Islet of Langerhans (tissue), 1 donor: ENCODE measurements around the gene PFDN5.

Experiments
- FAIRE-seq: peaks from one replicate; lab custom pipeline; 2011; peaks lifted over from hg19 to GRCh38; lab: Jason Lieb, UNC

The PFDN5 gene

DNA sequence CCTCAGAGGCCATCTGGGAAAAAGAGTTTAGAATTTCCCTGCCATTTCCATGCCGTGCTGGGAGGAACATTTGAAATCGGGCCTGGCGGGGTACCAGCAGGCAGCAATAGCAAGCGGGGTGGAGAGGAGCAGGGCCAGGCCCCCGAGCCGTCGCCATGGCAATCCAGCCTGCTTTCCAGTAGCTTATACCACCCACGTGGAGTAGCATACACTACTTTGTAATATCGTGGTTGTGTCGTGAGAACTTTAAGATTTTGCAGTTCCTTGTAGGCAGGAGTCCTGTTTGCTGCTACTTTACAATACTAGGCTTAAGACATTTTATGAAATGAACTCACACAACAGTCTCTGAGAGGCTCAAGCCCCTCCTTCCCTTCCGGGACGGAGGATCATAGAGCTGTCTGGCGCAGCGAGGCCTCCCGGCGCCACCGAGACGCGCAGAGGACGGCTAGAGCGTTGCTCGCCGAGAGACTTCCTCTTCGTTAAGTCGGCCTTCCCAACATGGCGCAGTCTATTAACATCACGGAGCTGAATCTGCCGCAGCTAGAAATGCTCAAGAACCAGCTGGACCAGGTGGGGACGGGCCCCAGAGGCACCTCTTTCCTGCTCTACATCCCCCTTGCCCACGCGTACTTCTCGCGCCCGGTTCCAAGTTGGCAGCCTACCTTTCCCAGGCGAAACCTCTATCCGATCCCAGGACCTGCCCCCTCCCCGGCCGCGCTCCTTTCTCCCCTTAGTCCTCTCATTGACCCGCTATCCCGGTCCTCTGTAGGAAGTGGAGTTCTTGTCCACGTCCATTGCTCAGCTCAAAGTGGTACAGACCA, at the start of gene PFDN5:
PFDN5 (plus strand) TSS at position 473 of the 821 bp plus-strand sequence; CDS start at position 499, 26 bp downstream.
- FAIRE-seq = peak; percentile 27

DNA sequence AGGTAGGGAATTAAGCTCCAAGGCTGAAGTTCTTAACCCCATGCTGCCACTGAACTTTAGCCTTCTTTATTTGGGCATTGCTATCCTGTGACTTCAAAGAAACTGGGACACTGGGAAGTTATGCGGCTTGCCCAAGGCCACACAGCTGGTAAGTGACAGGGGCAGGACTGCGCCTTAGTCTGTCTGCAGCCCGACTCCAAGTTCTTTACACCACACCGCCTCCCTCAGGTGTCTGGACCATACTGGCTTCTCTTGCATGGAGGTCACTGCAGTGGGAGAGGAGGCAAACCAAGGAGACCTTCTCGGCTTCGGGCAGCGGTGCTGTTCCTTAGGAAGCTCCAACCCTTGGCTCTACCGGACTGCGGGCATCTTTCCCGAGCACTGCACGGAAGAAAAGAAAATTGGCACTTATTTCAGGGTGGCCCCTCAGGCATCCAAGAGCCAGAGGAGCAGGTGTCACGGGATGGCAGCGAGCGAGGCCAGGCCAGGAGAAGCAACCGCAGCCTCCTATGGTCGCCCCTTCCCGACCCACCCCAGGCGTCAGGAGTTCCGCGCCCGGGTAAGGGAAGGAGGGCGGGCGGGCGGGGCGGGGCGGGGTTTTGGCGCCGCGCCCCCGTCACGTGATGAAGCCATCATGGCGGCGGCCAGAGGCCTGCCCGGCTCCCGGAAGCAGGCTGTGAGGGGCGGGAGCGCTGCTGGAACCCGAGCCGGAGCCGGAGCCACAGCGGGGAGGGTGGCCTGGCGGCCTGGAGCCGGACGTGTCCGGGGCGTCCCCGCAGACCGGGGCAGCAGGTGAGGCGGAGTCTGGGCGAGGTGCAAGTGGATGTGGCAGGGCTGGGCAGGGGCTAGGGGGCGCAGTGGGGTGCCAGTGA, 43.6 kb upstream of the PFDN5 start:
- no peak for FAIRE-seq

DNA sequence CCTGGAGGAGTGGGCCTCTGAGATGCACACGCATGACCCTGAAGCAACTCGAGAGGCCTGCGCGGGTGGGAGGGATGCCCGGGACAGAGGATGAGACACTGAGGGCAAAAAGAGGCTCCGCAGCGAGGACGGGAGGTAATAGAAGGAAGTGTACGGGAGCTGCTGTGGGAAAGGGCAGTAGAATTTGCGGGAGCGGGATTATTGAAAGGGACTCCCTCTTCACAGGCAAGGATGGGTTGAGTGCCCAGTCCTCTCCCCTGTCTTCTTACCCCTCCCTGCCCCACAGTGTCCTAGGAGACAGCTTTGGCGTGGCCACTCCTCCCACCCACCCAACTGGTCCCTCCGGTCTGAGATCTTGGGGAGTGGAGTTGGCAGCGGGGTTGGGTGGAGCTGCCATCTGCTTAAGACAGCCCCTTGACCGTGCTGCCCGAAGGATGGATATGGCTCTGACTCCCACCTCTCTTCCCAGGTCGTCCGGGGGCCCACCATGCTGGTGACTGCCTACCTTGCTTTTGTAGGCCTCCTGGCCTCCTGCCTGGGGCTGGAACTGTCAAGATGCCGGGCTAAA, 42.9 kb upstream of the PFDN5 start:
- no peak for FAIRE-seq

DNA sequence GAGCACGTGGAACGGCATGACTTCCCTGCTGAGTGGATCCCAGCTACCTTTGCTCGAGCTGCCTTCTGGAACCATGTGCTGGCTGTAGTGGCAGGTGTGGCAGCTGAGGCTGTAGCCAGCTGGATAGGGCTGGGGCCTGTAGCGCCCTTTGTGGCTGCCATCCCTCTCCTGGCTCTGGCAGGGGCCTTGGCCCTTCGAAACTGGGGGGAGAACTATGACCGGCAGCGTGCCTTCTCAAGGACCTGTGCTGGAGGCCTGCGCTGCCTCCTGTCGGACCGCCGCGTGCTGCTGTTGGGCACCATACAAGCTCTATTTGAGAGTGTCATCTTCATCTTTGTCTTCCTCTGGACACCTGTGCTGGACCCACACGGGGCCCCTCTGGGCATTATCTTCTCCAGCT, 42.0 kb upstream of the PFDN5 start:
- FAIRE-seq = no peak

- no peak for FAIRE-seq
These were observed 40.4 kb upstream of the PFDN5 start for GRCh38 chr12:53254816-53255545.

GRCh38 chr12:53255996-53256395, 39.3 kb upstream of the PFDN5 start:
- no peak for FAIRE-seq

DNA sequence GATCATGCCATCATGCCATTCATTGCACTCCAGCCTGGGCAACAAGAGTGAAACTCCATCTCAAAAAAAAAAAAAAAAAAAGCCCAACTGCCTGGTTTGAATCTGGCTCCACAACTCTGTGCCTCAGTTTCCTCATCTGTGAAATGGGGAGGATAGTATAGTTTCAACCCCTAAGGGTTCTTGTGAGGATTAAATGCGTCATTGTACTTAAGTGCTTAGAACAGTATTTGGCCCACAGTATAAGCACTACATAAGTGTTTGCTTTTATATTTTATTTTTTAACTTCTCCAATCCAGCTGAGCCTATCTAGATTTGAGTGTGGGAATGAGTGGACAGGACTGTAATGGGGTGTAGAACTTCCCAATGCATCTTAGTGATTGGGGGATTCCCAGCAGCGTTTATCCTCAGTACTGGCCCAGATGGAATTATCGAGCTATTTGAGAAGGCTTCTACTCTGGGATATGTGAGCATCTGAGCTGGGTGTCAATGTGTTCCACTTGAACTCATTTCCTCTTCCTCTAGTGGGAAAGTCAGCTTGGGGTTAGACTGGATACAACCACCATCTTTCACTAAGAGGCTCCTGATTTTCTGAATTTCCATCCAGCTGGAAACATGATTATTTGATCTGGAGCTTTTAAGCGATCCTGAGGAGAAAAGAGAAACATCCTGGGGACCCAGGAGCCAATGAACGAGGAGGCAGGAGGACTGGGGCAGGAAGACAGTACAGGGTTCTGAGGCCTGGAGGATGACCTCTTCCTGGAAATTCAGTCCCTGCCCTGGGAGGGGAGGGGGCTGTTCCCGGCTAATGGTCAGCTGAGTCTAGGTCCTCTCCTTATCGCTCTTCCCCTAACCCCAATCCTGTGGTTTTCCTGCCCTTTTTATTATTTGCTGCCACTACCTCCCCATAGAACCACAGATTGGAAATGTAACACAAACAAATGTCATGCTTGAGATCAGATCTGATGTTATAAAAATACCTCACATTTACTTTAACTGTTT, 36.5 kb upstream of the PFDN5 start:
- FAIRE-seq = no peak

DNA sequence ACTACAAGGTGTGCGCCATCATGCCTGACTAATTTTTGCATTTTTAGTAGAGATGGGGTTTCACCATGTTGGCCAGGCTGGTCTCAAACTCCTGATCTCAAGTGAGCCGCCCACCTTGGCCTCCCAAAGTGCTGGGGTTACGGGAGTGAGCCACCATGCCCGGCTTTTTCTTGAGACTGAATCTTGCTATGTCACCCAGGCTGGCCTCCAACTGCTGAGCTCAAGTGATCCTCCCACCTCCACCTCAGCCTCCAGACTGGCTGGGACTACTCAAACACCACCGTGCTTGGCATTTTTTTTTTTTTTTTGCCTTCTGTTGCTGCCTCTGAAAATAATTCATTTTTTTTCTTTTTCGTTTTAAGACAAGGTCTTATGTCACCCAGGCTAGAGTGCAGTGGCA, 35.5 kb upstream of the PFDN5 start:
- no peak for FAIRE-seq

DNA sequence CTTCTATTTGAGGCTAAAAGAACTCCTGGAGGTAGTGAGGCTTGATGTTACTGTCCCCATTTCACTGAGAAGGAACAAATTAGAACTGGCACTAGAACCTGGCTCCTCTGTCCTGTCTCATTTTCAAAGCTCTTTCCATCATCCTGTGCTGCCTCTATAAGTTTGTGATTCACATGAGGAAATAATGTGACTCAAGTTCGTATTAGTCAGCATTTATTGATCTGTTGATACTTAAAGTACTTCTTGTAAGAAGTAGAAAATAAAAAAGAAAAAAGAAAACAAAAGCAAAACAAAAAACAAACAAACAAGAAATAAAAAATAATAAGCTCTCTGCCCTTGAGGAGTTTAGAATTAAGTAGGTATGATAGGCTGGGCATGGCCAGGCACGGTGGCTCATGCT, 29.6 kb upstream of the PFDN5 start:
- FAIRE-seq = no peak

GRCh38 chr12:53267306-53267998, 27.9 kb upstream of the PFDN5 start:
- FAIRE-seq = no peak

DNA sequence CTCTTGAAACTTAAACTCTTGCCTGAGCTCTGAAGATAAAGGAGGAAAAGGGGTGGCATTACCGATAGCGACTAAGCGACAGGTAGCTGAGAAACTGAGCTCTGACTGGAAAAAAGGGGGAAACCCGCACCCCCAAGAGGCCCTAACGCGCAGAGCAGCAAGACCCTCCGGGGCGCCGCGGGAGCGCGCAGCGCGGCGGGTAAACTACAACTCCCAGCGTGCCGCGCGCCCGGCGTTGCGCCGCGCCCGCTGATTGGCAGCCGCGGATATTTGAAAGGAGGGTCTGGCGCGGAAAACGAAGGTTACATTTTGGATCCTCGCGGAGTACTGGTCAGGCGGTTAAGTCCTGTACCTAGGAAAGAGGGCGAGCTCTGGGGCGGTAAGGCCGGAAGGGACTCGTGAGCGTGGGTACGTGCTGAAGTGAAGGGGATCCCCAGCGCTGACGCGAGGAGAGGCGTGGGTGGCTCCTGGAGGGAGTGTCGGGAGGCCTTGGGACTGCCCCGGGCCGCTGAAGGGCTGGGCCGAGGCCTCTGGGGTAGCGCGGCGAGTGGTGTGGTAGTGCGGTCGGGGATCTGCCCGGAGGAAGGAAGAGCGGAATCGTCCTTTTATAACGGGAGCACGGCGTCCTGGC, 27.2 kb upstream of the PFDN5 start, which contains the start of gene ESPL1:
ESPL1 (plus strand) TSS at position 301 of the 631 bp plus-strand sequence. CDS start 468 bp downstream, outside the sequence.
- no peak for FAIRE-seq

DNA sequence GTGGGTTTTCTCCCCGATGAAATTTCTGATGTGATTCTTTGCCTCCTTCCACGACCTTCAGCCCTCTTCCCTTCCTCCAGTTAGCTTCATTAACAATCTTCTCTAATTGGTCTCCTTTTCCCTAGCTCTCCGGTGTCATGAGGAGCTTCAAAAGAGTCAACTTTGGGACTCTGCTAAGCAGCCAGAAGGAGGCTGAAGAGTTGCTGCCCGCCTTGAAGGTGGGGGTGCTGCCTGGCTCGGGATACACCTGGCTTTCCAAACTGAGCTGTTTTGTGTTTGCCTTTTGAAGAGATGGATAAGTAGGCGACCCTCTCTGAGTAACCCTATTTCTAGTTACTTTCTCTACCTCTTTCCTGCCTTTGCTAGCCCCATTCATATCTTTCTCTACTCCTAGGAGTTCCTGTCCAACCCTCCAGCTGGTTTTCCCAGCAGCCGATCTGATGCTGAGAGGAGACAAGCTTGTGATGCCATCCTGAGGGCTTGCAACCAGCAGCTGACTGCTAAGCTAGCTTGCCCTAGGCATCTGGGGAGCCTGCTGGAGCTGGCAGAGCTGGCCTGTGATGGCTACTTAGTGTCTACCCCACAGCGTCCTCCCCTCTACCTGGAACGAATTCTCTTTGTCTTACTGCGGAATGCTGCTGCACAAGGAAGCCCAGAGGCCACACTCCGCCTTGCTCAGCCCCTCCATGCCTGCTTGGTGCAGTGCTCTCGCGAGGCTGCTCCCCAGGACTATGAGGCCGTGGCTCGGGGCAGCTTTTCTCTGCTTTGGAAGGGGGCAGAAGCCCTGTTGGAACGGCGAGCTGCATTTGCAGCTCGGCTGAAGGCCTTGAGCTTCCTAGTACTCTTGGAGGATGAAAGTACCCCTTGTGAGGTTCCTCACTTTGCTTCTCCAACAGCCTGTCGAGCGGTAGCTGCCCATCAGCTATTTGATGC, 26.4 kb upstream of the PFDN5 start:
- FAIRE-seq = no peak

GRCh38 chr12:53274445-53274844, 20.9 kb upstream of the PFDN5 start:
- no peak for FAIRE-seq

DNA sequence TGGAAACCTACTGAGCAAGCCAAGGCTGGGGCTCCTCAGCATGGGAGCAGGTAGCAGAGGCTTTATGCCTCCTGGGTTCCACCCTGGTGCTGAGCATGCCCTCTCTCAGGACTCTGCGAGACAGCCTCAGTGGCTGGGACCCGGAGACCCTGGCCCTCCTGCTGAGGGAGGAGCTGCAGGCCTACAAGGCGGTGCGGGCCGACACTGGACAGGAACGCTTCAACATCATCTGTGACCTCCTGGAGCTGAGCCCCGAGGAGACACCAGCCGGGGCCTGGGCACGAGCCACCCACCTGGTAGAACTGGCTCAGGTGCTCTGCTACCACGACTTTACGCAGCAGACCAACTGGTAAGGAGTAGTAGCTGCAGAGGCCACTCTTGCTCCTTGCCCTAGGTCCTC, 18.8 kb upstream of the PFDN5 start:
- no peak for FAIRE-seq

DNA sequence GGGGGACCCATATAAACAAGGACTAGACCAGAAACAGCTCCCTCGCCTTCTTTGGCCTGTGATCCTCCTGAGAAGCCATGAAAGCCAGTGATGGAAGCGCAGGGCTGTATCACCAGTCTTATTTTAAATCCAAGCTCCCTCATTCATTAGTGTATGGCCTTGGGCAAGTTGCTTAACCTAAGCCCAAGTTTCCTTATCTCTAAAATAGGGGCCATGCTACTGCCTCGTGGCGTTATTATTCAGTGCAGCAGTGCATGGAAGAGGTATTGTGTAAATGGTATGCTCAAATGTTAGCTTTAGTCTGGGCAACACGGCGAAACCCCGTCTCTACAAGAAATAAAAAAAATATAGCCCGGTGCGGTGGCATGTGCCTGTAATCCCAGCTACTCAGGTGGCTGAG, 17.4 kb upstream of the PFDN5 start:
- FAIRE-seq = no peak

GRCh38 chr12:53279283-53279869, 16.0 kb upstream of the PFDN5 start:
- FAIRE-seq = no peak

DNA sequence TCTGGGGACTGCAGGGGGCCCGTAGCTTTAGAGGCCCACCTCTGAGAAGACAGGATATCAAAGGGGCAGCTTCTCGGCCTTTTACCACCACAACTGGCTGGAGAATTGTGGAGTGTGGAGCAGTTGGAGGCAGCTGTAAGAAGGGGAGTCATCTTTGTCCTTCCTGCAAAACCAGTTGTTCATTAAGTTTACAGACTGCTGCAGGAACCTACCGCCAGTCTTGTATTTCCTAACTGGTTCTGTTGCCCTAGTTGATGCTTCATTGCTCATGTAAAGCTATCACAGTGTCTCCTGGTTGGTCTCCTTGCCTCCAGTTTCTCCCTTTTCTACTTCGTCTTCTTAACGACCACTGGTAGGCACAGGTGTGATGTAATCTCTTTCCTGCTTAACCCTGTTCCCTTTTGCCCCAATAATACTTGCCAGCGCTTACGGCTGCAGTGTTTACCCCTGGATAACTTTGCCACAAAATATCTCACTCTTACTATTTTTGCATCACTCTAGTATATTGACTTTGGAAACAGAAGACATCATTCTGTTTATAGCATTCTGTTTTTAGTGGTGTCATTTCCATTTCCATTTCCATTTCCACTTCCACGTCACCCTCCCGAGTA, 15.3 kb upstream of the PFDN5 start:
- FAIRE-seq = no peak

DNA sequence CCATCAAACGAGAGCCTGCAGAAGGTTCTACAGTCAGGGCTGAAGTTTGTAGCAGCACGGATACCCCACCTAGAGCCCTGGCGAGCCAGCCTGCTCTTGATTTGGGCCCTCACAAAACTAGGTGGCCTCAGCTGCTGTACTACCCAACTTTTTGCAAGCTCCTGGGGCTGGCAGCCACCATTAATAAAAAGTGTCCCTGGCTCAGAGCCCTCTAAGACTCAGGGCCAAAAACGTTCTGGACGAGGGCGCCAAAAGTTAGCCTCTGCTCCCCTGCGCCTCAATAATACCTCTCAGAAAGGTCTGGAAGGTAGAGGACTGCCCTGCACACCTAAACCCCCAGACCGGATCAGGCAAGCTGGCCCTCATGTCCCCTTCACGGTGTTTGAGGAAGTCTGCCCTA, 8.9 kb upstream of the PFDN5 start:
- no peak for FAIRE-seq
